Subcutaneous abdominal adipose tissue (tissue), 5 donors: ENCODE data around the gene PINLYP.

Experiments
- H3K27ac ChIP-seq: one replicate; pipeline ENCODE4 v1.7.0; 2013; ENCODE audit warnings: low read depth, mild to moderate bottlenecking, inconsistent platforms, low read length, moderate library complexity
- H3K27me3 ChIP-seq, 5 donors: one replicate each; pipeline ENCODE4 v1.7.0; 2013; ENCODE audit warnings: low read length in 5 of 5, inconsistent platforms in 1 of 5; ENCODE audit not compliant: control insufficient read depth in 5 of 5, insufficient read depth in 4 of 5
- H3K36me3 ChIP-seq, 5 donors: one replicate each; pipeline ENCODE4 v1.7.0; 2013; ENCODE audit warnings: low read length in 5 of 5; ENCODE audit not compliant: control insufficient read depth in 5 of 5, insufficient read depth in 5 of 5
- H3K4me1 ChIP-seq, 5 donors: one replicate each; pipeline ENCODE4 v1.7.0; 2013; ENCODE audit warnings: low read length in 5 of 5, mild to moderate bottlenecking in 3 of 5, moderate library complexity in 1 of 5; ENCODE audit not compliant: control insufficient read depth in 5 of 5, insufficient read depth in 5 of 5
- H3K4me3 ChIP-seq, 5 donors: one replicate each; pipeline ENCODE4 v1.7.0; 2013; ENCODE audit warnings: low read length in 5 of 5, low read depth in 1 of 5
- H3K9ac ChIP-seq, 5 donors: one replicate each; pipeline ENCODE4 v1.7.0; 2013; ENCODE audit warnings: low read length in 5 of 5, mild to moderate bottlenecking in 4 of 5, moderate library complexity in 3 of 5
- H3K9me3 ChIP-seq, 5 donors: one replicate each; pipeline ENCODE4 v1.7.0; 2013; ENCODE audit warnings: low read length in 5 of 5; ENCODE audit not compliant: control insufficient read depth in 5 of 5
- donor health status: healthy.
- donor health status: healthy.
- donor health status: healthy.
- donor health status: healthy.
- donor health status: healthy.

PINLYP gene

GRCh38 chr19:43626838-43627237, 51.2 kb downstream of the PINLYP start:
- Histone ChIP-seq H3K4me3 (no peak overlapping the region), H3K9me3 (no peaks in the 10 kb centered on the region), H3K36me3 (no peaks in the 10 kb centered on the region), H3K27ac (no peak overlapping the region), H3K27me3 (peaks cover 3 to 15% (median 10%) of the 10 kb centered on the region in 5 donors), H3K9ac (no peak overlapping the region), H3K4me1 (peaks cover 0 to 3% (median 0%) of the 10 kb centered on the region in 5 donors)

GRCh38 chr19:43628646-43629326, 53.2 kb downstream of the PINLYP start:
- Histone ChIP-seq H3K9ac (no peak overlapping the region), H3K27ac (no peak overlapping the region), H3K27me3 (peaks cover 3 to 15% (median 10%) of the 10 kb centered on the region in 5 donors), H3K4me3 (no peak overlapping the region), H3K9me3 (no peaks in the 10 kb centered on the region), H3K4me1 (peaks cover 0 to 3% (median 0%) of the 10 kb centered on the region in 5 donors), H3K36me3 (no peaks in the 10 kb centered on the region)

- Histone ChIP-seq H3K9me3 (no peaks in the 10 kb centered on the region), H3K4me1 (no peaks in the 10 kb centered on the region), H3K4me3 (no peak overlapping the region), H3K27ac (no peak overlapping the region), H3K36me3 (no peaks in the 10 kb centered on the region), H3K27me3 (peaks cover 8 to 19% (median 15%) of the 10 kb centered on the region in 5 donors), H3K9ac (no peak overlapping the region)
Observed at GRCh38 chr19:43631491-43631890, 55.9 kb downstream of the PINLYP start.
